H9 (cell line): ENCODE measurements around the gene PLD5. TPM values are rescaled to one million over a fixed set of nuclear protein-coding genes. Genes with fewer than 3 reads are reported as not detected.
"Not testable (repeated sequence)": the region's sequence is repeated elsewhere in the genome, so short reads cannot be mapped to it uniquely, and the experiment has no call there.

Experiments
- DNase-seq: peaks from one replicate; pipeline ENCODE4 v3.0.0-alpha.2; 2017
- H2AFZ ChIP-seq: one replicate; pipeline ENCODE4 v1.6.1; 2013; ENCODE audit warnings: mild to moderate bottlenecking, low read length, control low read depth, moderate library complexity
- H2AK5ac ChIP-seq: 2 replicates; pipeline ENCODE4 v1.6.1; 2013; ENCODE audit warnings: low read length, control low read depth, mixed read lengths; ENCODE audit not compliant: insufficient read length
- H2BK120ac ChIP-seq: one replicate; pipeline ENCODE4 v1.6.1; 2013; ENCODE audit warnings: low read depth, mild to moderate bottlenecking, low read length, control low read depth, inconsistent platforms; ENCODE audit not compliant: poor library complexity, severe bottlenecking
- H2BK12ac ChIP-seq: 2 replicates; pipeline ENCODE4 v1.6.1; 2013; ENCODE audit warnings: low read length, control low read depth, mixed read lengths, low read depth; ENCODE audit not compliant: insufficient read length
- H2BK15ac ChIP-seq: 2 replicates; pipeline ENCODE4 v1.6.1; 2013; ENCODE audit warnings: low read depth, low read length, control low read depth
- H2BK20ac ChIP-seq: one replicate; pipeline ENCODE4 v1.6.1; 2013; ENCODE audit warnings: low read depth, mild to moderate bottlenecking, low read length, control low read depth, inconsistent platforms; ENCODE audit not compliant: poor library complexity, severe bottlenecking
- H2BK5ac ChIP-seq: 2 replicates; pipeline ENCODE4 v1.6.1; 2013; ENCODE audit warnings: low read length, control low read depth, mixed read lengths; ENCODE audit not compliant: insufficient read length
- H3K14ac ChIP-seq: 2 replicates; pipeline ENCODE4 v1.6.1; 2013; ENCODE audit warnings: low read length, control low read depth; ENCODE audit not compliant: insufficient read depth
- H3K18ac ChIP-seq: 2 replicates; pipeline ENCODE4 v1.6.1; 2013; ENCODE audit warnings: low read depth, mild to moderate bottlenecking, mixed read lengths, low read length, control low read depth; ENCODE audit not compliant: insufficient read length
- H3K23ac ChIP-seq: 2 replicates; pipeline ENCODE4 v1.6.1; 2013; ENCODE audit warnings: low read length, control low read depth, mixed read lengths, low read depth; ENCODE audit not compliant: insufficient read length
- H3K23me2 ChIP-seq: 2 replicates; pipeline ENCODE4 v1.6.1; 2013; ENCODE audit warnings: low read depth, mild to moderate bottlenecking, mixed read lengths, low read length, control low read depth; ENCODE audit not compliant: insufficient read length, poor library complexity, severe bottlenecking
- H3K27ac ChIP-seq: 2 replicates; pipeline ENCODE4 v1.5.1; 2013; ENCODE audit warnings: low read length, control low read depth, mixed read lengths, low read depth; ENCODE audit not compliant: insufficient read length
- H3K27me3 ChIP-seq: 2 replicates; pipeline ENCODE4 v1.6.1; 2013; ENCODE audit warnings: low read length, control low read depth, inconsistent platforms; ENCODE audit not compliant: insufficient read depth
- H3K4ac ChIP-seq: 2 replicates; pipeline ENCODE4 v1.6.1; 2013; ENCODE audit warnings: low read depth, mild to moderate bottlenecking, control low read depth, inconsistent platforms, low read length, moderate library complexity
- H3K4me1 ChIP-seq: 2 replicates; pipeline ENCODE4 v1.6.1; 2013; ENCODE audit warnings: low read length, control low read depth, inconsistent platforms; ENCODE audit not compliant: insufficient read depth
- H3K4me2 ChIP-seq: 2 replicates; pipeline ENCODE4 v1.6.1; 2013; ENCODE audit warnings: low read length, control low read depth, mixed read lengths; ENCODE audit not compliant: insufficient read length, insufficient read depth
- H3K56ac ChIP-seq: 2 replicates; pipeline ENCODE4 v1.6.1; 2013; ENCODE audit warnings: low read depth, mild to moderate bottlenecking, mixed read lengths, low read length, control low read depth; ENCODE audit not compliant: insufficient read length
- H3K79me1 ChIP-seq: 2 replicates; pipeline ENCODE4 v1.6.1; 2013; ENCODE audit warnings: low read depth, mild to moderate bottlenecking, moderate library complexity, low read length, control low read depth, inconsistent platforms; ENCODE audit not compliant: insufficient read depth, poor library complexity, severe bottlenecking
- H3K79me2 ChIP-seq: 2 replicates; pipeline ENCODE4 v1.6.1; 2013; ENCODE audit warnings: low read length, control low read depth, inconsistent platforms; ENCODE audit not compliant: insufficient read depth
- H3K9ac ChIP-seq: 2 replicates; pipeline ENCODE4 v1.6.1; 2013; ENCODE audit warnings: low read length, control low read depth, mixed read lengths; ENCODE audit not compliant: insufficient read length; ENCODE audit errors: extremely low read depth
- H3K9me3 ChIP-seq: one replicate; pipeline ENCODE4 v1.6.1; 2013; ENCODE audit warnings: low read depth, low read length, inconsistent platforms; ENCODE audit not compliant: control insufficient read depth
- H3T11ph ChIP-seq: one replicate; pipeline ENCODE4 v1.6.1; 2013; ENCODE audit warnings: mild to moderate bottlenecking, low read length, control low read depth, inconsistent platforms
- H4K20me1 ChIP-seq: one replicate; pipeline ENCODE4 v1.6.1; 2013; ENCODE audit not compliant: control insufficient read depth, insufficient read length, insufficient read depth
- H4K5ac ChIP-seq: 2 replicates; pipeline ENCODE4 v1.6.1; 2013; ENCODE audit warnings: low read depth, mild to moderate bottlenecking, mixed read lengths, low read length, control low read depth; ENCODE audit not compliant: insufficient read length
- H4K8ac ChIP-seq: replicated peaks from 2 replicates; pipeline ENCODE4 v1.6.1; 2013; ENCODE audit warnings: low read length, control low read depth, mixed read lengths, low read depth; ENCODE audit not compliant: insufficient read length
- H4K91ac ChIP-seq: 2 replicates; pipeline ENCODE4 v1.6.1; 2013; ENCODE audit warnings: low read depth, mild to moderate bottlenecking, moderate library complexity, mixed read lengths, low read length, control low read depth; ENCODE audit not compliant: insufficient read length
- H3K27ac Mint-ChIP-seq, 3 experiments: 2 replicates in 2 of 3; 3 replicates in 1 of 3; pipeline ENCODE4 v1.8.0; 2020 to 2021; ENCODE audit warnings: mixed read lengths in 3 of 3, mild to moderate bottlenecking in 1 of 3, moderate library complexity in 1 of 3
- H3K27me3 Mint-ChIP-seq: 2 replicates; pipeline ENCODE4 v1.8.0; 2021; ENCODE audit warnings: low read depth, mild to moderate bottlenecking, moderate library complexity, mixed read lengths
- H3K36me3 Mint-ChIP-seq, 3 experiments: 2 replicates in 2 of 3; 3 replicates in 1 of 3; pipeline ENCODE4 v1.8.0; 2020 to 2021; ENCODE audit warnings: low read depth in 3 of 3, mixed read lengths in 3 of 3; ENCODE audit not compliant: insufficient read depth in 1 of 3
- H3K4me1 Mint-ChIP-seq, 2 experiments: 2 replicates each; pipeline ENCODE4 v1.8.0; 2020; ENCODE audit warnings: mixed read lengths in 2 of 2
- H3K4me3 Mint-ChIP-seq, 2 experiments: 2 replicates in 1 of 2; 3 replicates in 1 of 2; pipeline ENCODE4 v1.8.0; 2020 to 2021; ENCODE audit warnings: mild to moderate bottlenecking in 2 of 2, mixed read lengths in 2 of 2, moderate library complexity in 1 of 2
- H3K9me3 Mint-ChIP-seq, 2 experiments: 2 replicates in 1 of 2; 3 replicates in 1 of 2; pipeline ENCODE4 v1.8.0; 2020; ENCODE audit warnings: mild to moderate bottlenecking in 2 of 2, mixed read lengths in 2 of 2, moderate library complexity in 1 of 2
- CTCF ChIP-seq: fragments of 200-600 bp; sonication (generic); conservative IDR thresholded peaks from 3 replicates; pipeline ENCODE4 v1.8.0; 2021; ENCODE audit warnings: antibody characterized with exemption, mild to moderate bottlenecking
- WGBS: extraction: QIAGEN DNeasy Blood & Tissue Kit; methylation state at CpG from one replicate; pipeline ENCODE4 v1.1.7; 2013; ENCODE audit warnings: missing lambda C conversion rate, low lambda C conversion rate, mixed read lengths; ENCODE audit not compliant: insufficient read length; ENCODE audit errors: extremely low coverage; 5-methylcytosine and 5-hydroxymethylcytosine counted together
- total RNA-seq: library from RNA; stranded (reverse); gene quantifications from 2 replicates; pipeline ENCODE4 v1.2.1, GENCODE V29; 2021

The PLD5 gene
- total RNA-seq, 1 experiment from 2014 or later = 5.2 TPM

DNA sequence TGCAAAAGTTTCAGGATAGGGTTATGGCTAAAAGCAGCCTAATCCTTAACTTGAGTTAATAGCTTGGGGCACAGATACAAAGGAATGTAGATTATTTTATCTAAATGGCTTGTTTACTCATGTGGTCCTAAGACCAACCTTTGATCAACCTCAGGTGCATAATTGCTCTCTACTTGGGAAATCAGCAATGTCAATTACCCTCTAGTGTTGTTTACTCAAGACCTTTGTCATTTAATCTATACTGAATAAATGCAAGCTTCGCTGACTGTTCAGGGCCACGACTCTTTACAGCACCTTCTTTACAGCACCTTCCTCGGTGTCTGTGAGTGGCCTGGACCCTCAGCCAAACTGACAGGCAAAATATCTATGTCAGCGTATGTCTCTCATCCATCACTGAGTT, 308.1 kb downstream of the PLD5 start:
- Histone ChIP-seq H2AK5ac (no peak overlapping the region), H3K79me2 (no peaks in the 10 kb centered on the region), H2BK5ac (no peak overlapping the region), H3K4ac (no peak overlapping the region), H3K27me3 (no peaks in the 10 kb centered on the region), H3K56ac (no peak overlapping the region), H2BK120ac (no peak overlapping the region), H4K20me1 (no peaks in the 10 kb centered on the region), H3K14ac (no peak overlapping the region), H3K23me2 (no peaks in the 10 kb centered on the region), H2BK20ac (no peak overlapping the region), H2AFZ (no peak overlapping the region), H3K4me1 (peaks cover 7% of the 10 kb centered on the region; the same call in 1 of the 2 replicates), H3K23ac (no peak overlapping the region), H2BK12ac (no peak overlapping the region), H3K9me3 (no peaks in the 10 kb centered on the region), H3K4me2 (no peak overlapping the region), H4K91ac (no peak overlapping the region), H2BK15ac (no peak overlapping the region), H3K9ac (no peak overlapping the region), H3K79me1 (no peaks in the 10 kb centered on the region), H3T11ph (no peak overlapping the region), H3K27ac (no peak overlapping the region), H4K5ac (no peak overlapping the region), H3K18ac (no peak overlapping the region), H4K8ac (no peak overlapping the region)
- no peak for DNase-seq
- Mint-ChIP-seq H3K36me3 (peaks cover 30 to 40% (median 39%) of the 10 kb centered on the region in 3 experiments), H3K9me3 (peaks cover 40 to 42% of the 10 kb centered on the region in 2 experiments), H3K4me1 (peaks cover 41 to 42% of the 10 kb centered on the region in 2 experiments), H3K4me3 (no peak overlapping the region), H3K27me3 (peaks cover 16% of the 10 kb centered on the region), H3K27ac (no peak overlapping the region)
- TF ChIP-seq CTCF = no peak
- no CpG with 5 or more reads among the region's 4 CpGs for WGBS

GRCh38 chr1:242214455-242214854, 310.0 kb downstream of the PLD5 start:
- not testable (repeated sequence) for H2AFZ ChIP-seq, H3K9me3 ChIP-seq, H4K91ac ChIP-seq, H3K4me3 Mint-ChIP-seq, H3K27ac ChIP-seq, H2BK120ac ChIP-seq, H3K79me2 ChIP-seq, H4K20me1 ChIP-seq, H3K4me1 ChIP-seq, H3T11ph ChIP-seq, H2BK15ac ChIP-seq, H3K4ac ChIP-seq, H4K5ac ChIP-seq, H3K23me2 ChIP-seq, H2BK12ac ChIP-seq, H3K9ac ChIP-seq, H3K27ac Mint-ChIP-seq, H3K79me1 ChIP-seq, H4K8ac ChIP-seq, H3K56ac ChIP-seq, H3K4me2 ChIP-seq, H2AK5ac ChIP-seq, H3K18ac ChIP-seq, H3K14ac ChIP-seq, DNase-seq, H3K27me3 ChIP-seq, H2BK20ac ChIP-seq, H2BK5ac ChIP-seq, H3K23ac ChIP-seq
- H3K36me3 Mint-ChIP-seq = peaks cover 30 to 40% (median 39%) of the 10 kb centered on the region in 3 experiments
- H3K27me3 Mint-ChIP-seq = peaks cover 16% of the 10 kb centered on the region
- no CpG with 5 or more reads among the region's 3 CpGs for WGBS
- peaks cover 40 to 42% of the 10 kb centered on the region in 2 experiments for H3K9me3 Mint-ChIP-seq
- peaks cover 47 to 50% of the 10 kb centered on the region in 2 experiments for H3K4me1 Mint-ChIP-seq
